Body of pancreas (tissue), 4 donors: ENCODE data around the gene SYCP3.

Source experiments
- POLR2A ChIP-seq, 3 donors: fragments of 450-650 bp; IDR thresholded peaks; one replicate each; pipeline ENCODE4 v1.6.1; 2016; ENCODE audit warnings: antibody characterized with exemption in 3 of 3, mild to moderate bottlenecking in 2 of 3
- TF ChIP-seq, protein P1 (sequence below), 7 experiments: fragments of 450-650 bp in 4 of 7; fragments of 200-600 bp in 3 of 7; sonication (generic) in 3 of 7; IDR thresholded peaks; one replicate each; pipeline ENCODE4 v1.5.1; 2016 to 2019; ENCODE audit warnings: antibody characterized with exemption in 7 of 7

DNA sequence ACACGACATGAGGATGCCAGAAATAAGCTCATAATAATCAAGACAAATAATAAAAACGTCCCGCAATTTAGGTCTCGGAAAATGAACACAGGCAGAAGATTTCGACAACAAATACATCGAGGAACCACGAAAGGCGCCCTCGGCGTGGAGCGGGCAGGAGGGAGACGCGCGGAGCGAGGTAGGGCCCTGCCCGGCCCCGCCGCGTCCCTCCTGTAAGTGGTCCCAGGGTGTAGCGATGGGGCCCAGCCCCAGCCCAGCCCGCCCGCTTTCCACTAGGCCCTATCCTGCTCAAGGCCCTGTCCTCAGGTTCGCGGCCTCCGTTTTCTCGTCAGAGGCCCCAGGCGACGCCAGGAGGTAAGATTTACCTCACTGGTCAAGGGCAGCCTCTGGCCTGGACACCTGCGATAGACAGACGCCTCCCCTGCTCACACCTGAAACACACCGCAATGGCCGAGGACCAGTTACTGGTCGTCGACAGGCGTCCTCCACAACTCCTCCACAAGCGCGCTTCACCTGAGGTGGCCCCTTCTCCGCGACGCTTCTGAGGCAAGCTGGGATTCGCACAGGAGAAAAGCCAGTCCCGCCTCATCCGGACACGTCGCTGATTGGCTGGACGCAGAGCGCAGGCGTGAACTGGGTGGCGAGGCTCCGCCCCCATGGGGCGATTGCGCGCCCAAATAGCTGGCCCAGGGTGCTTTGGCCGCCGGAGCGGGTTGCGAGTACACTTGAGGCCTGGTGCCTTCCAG lies at the start of gene SYCP3:
- TF ChIP-seq, protein P1, sequence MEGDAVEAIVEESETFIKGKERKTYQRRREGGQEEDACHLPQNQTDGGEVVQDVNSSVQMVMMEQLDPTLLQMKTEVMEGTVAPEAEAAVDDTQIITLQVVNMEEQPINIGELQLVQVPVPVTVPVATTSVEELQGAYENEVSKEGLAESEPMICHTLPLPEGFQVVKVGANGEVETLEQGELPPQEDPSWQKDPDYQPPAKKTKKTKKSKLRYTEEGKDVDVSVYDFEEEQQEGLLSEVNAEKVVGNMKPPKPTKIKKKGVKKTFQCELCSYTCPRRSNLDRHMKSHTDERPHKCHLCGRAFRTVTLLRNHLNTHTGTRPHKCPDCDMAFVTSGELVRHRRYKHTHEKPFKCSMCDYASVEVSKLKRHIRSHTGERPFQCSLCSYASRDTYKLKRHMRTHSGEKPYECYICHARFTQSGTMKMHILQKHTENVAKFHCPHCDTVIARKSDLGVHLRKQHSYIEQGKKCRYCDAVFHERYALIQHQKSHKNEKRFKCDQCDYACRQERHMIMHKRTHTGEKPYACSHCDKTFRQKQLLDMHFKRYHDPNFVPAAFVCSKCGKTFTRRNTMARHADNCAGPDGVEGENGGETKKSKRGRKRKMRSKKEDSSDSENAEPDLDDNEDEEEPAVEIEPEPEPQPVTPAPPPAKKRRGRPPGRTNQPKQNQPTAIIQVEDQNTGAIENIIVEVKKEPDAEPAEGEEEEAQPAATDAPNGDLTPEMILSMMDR (IDR thresholded peaks at IDR 0.05): no peak
- TF ChIP-seq POLR2A (IDR thresholded peaks at IDR 0.05): no peak
